Femur (tissue), 1 donor: Measurements from ENCODE around the gene MAP3K7CL.

Experiments used
- DNase-seq: peaks from one replicate; pipeline ENCODE4 v3.0.0-alpha.2; 2017

MAP3K7CL gene

GRCh38 chr21:29205988-29206387, 75.5 kb downstream of the MAP3K7CL start:
- DNase-seq, result no peak

- DNase-seq, result no peak
Observed at GRCh38 chr21:29206445-29206844, 76.0 kb downstream of the MAP3K7CL start.

GRCh38 chr21:29207201-29207600, 76.8 kb downstream of the MAP3K7CL start:
- no peak for DNase-seq

- no peak for DNase-seq
Observed at GRCh38 chr21:29208044-29208681, 77.7 kb downstream of the MAP3K7CL start.

- no peak for DNase-seq
Observed at GRCh38 chr21:29208682-29209059, 78.2 kb downstream of the MAP3K7CL start.

GRCh38 chr21:29209696-29210095, 79.3 kb downstream of the MAP3K7CL start:
- DNase-seq, result no peak

GRCh38 chr21:29211205-29211604, 80.8 kb downstream of the MAP3K7CL start:
- no peak for DNase-seq

GRCh38 chr21:29212446-29212845, 82.0 kb downstream of the MAP3K7CL start:
- DNase-seq, result no peak

GRCh38 chr21:29213513-29214385, 83.3 kb downstream of the MAP3K7CL start:
- no peak for DNase-seq

GRCh38 chr21:29215709-29216108, 85.3 kb downstream of the MAP3K7CL start:
- DNase-seq, result no peak

GRCh38 chr21:29217818-29218291, 87.4 kb downstream of the MAP3K7CL start:
- no peak for DNase-seq

- no peak for DNase-seq
Observed at GRCh38 chr21:29218749-29219148, 88.3 kb downstream of the MAP3K7CL start.

GRCh38 chr21:29219165-29219770, 88.8 kb downstream of the MAP3K7CL start:
- DNase-seq, result no peak

GRCh38 chr21:29221253-29221744, 90.9 kb downstream of the MAP3K7CL start:
- DNase-seq, result no peak

- no peak for DNase-seq
Observed at GRCh38 chr21:29224006-29224405, 93.6 kb downstream of the MAP3K7CL start.
